Measurements from ENCODE around the gene LYRM1.
"Not testable (repeated sequence)": the region's sequence is repeated elsewhere in the genome, so short reads cannot be mapped to it uniquely, and the experiment has no call there.

The LYRM1 gene

GRCh38 chr16:20902426-20902825 lies 1.9 kb downstream of the LYRM1 start:
- no peak for DNase-seq

- DNase-seq, result no peak
These were observed 2.7 kb downstream of the LYRM1 start for GRCh38 chr16:20903116-20903898.

GRCh38 chr16:20903899-20904506 lies 3.4 kb downstream of the LYRM1 start:
- no peak for DNase-seq

- peak; percentile 77 for DNase-seq
These were observed 4.0 kb downstream of the LYRM1 start for GRCh38 chr16:20904507-20905081.

GRCh38 chr16:20905576-20905975 lies 5.0 kb downstream of the LYRM1 start:
- no peak for DNase-seq

- DNase-seq, result peak; percentile 93
These were observed 6.0 kb downstream of the LYRM1 start for GRCh38 chr16:20906341-20907255.

GRCh38 chr16:20910781-20911321 lies 10.3 kb downstream of the LYRM1 start:
- DNase-seq, result peak; percentile 90

- DNase-seq, result peak; percentile 50
These were observed 10.8 kb downstream of the LYRM1 start for GRCh38 chr16:20911361-20911760.

GRCh38 chr16:20916289-20916688 lies 15.7 kb downstream of the LYRM1 start:
- DNase-seq, result no peak

GRCh38 chr16:20916942-20917341 lies 16.4 kb downstream of the LYRM1 start:
- no peak for DNase-seq

- DNase-seq, result peak; percentile 71
These were observed 18.1 kb downstream of the LYRM1 start for GRCh38 chr16:20918486-20919239.

GRCh38 chr16:20920091-20920490 lies 19.5 kb downstream of the LYRM1 start:
- no peak for DNase-seq

GRCh38 chr16:20920799-20921198 lies 20.2 kb downstream of the LYRM1 start:
- DNase-seq, result no peak

GRCh38 chr16:20923876-20924275 lies 23.3 kb downstream of the LYRM1 start:
- DNase-seq, result no peak

GRCh38 chr16:20925751-20926150 lies 25.2 kb downstream of the LYRM1 start:
- no peak for DNase-seq

- peak; percentile 52 for DNase-seq
These were observed 28.3 kb downstream of the LYRM1 start for GRCh38 chr16:20928774-20929411.

- DNase-seq, result not testable (repeated sequence)
These were observed 29.2 kb downstream of the LYRM1 start for GRCh38 chr16:20929676-20930364.

GRCh38 chr16:20930365-20930690 lies 29.8 kb downstream of the LYRM1 start:
- no peak for DNase-seq

GRCh38 chr16:20931066-20931600 lies 30.6 kb downstream of the LYRM1 start:
- no peak for DNase-seq

- DNase-seq, result no peak
These were observed 33.0 kb downstream of the LYRM1 start for GRCh38 chr16:20933589-20933988.

All from fibroblast of skin of abdomen (primary cell).